GM12874 (cell line): Measurements from ENCODE around the gene CRTC1.

Experiments used
- TF ChIP-seq, protein P1 (sequence below): IDR thresholded peaks from 2 replicates; pipeline ENCODE4 v1.5.1; 2011; ENCODE audit warnings: low read depth, mild to moderate bottlenecking, control low read depth, low read length, moderate library complexity; ENCODE audit not compliant: insufficient read depth

Gene CRTC1

GRCh38 chr19:18660939-18661670 is 22.4 kb upstream of the CRTC1 start:
- TF ChIP-seq, protein P1, sequence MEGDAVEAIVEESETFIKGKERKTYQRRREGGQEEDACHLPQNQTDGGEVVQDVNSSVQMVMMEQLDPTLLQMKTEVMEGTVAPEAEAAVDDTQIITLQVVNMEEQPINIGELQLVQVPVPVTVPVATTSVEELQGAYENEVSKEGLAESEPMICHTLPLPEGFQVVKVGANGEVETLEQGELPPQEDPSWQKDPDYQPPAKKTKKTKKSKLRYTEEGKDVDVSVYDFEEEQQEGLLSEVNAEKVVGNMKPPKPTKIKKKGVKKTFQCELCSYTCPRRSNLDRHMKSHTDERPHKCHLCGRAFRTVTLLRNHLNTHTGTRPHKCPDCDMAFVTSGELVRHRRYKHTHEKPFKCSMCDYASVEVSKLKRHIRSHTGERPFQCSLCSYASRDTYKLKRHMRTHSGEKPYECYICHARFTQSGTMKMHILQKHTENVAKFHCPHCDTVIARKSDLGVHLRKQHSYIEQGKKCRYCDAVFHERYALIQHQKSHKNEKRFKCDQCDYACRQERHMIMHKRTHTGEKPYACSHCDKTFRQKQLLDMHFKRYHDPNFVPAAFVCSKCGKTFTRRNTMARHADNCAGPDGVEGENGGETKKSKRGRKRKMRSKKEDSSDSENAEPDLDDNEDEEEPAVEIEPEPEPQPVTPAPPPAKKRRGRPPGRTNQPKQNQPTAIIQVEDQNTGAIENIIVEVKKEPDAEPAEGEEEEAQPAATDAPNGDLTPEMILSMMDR: no peak

DNA sequence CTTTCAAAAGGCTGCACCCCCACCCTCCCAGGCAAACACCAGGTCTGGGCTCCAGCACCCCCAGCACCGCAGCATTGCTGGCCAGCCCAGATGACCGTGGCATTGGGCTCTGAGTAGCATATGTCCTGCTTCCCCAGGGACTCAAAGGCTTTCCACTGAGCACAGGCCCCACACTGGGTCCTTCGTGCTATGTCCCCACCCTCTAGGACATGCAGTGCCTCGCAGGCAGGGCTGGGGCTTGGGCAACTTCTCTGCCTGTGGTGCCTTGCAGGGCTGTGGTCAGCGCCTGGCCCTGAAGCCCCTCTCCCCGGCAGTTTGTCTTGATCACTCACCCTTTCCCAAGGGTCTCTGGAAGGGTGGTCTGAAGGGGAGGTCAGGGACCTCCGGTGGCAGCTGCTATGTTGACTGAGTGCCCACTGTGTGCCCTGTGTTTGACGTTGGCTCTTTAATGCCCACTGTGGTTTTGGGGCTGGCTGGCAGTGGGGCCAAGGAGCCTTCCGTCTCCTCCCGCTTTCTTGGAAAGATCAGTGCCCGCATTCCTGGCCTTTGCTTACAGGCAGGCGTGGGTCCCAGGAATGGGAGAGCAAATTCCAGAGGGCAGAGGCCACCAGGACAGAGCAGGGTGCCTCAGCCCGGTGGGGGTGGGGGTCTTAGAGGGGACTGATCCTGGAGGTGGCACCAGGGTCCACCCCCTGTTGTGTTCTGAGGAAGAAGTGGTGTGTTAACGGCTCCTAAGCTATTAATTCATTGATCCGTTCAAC is 20.3 kb upstream of the CRTC1 start:
- TF ChIP-seq, protein P1: no peak

DNA sequence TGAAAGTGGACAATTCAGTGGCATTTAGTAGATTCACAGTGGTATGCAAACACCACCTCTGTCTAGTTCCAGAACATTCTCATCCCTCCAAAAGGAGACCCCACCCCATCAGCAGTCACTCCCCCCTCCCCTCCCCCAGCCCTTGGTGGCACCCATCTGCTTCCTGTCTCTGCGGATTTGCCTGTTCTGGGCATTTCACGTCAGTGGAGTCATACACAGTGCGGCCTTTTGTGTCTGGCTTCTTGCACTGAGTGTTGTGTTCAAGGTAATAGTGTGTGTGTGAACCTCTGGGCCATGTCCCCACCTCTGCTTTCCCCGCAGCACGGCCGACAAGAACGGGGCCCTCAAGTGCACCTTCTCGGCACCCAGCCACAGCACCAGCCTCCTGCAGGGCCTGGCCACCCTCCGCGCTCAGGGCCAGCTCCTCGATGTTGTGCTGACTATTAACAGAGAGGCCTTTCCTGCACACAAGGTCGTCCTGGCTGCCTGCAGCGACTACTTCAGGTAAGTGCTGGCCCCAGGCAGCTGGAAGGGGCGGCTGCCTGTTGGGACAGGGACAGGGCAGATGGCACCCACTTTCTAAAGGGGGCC is 19.4 kb upstream of the CRTC1 start:
- TF ChIP-seq, protein P1: no peak

GRCh38 chr19:18665771-18666202 is 17.7 kb upstream of the CRTC1 start:
- TF ChIP-seq, protein P1: no peak

GRCh38 chr19:18666317-18666716 is 17.2 kb upstream of the CRTC1 start:
- TF ChIP-seq, protein P1: no peak

- TF ChIP-seq, protein P1: no peak
Observed at GRCh38 chr19:18666784-18667183, 16.7 kb upstream of the CRTC1 start.

DNA sequence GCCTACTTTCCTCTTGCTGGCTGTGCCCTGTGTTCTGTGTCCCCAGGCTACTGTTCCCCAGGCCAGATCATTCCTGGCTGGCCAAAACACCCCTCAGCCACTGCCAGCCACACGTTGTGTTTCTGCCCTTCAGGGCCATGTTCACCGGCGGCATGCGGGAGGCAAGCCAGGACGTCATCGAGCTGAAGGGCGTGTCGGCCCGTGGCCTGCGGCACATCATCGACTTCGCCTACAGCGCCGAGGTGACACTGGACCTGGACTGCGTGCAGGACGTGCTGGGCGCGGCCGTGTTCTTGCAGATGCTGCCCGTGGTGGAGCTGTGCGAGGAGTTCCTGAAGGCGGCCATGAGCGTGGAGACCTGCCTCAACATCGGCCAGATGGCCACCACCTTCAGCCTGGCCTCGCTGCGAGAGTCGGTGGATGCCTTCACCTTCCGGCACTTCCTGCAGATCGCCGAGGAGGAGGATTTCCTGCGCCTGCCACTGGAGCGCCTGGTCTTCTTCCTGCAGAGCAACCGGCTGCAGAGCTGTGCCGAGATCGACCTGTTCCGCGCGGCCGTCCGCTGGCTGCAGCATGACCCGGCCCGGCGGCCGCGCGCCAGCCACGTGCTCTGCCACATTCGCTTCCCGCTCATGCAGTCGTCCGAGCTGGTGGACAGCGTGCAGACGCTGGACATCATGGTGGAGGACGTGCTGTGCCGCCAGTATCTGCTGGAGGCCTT is 15.8 kb upstream of the CRTC1 start:
- TF ChIP-seq, protein P1: no peak
